ENCODE data around the gene GDF2. TPM values are rescaled to one million over a fixed set of nuclear protein-coding genes. Genes with fewer than 3 reads are reported as not detected.

Gene GDF2
- total RNA-seq, 1 donor from 2014 or later: not detected

GRCh38 chr10:47296941-47297340 lies 25.3 kb upstream of the GDF2 start:
- H3K4me3 Mint-ChIP-seq: no peak overlapping the region
- H3K27ac Mint-ChIP-seq: no peak overlapping the region
- H3K36me3 Mint-ChIP-seq: no peaks in the 10 kb centered on the region
- no peak for DNase-seq (ENCODE audit: extremely low spot score, unreplicated experiment)
- peaks cover 77% of the 10 kb centered on the region for H3K27me3 Mint-ChIP-seq
- H3K9me3 Mint-ChIP-seq: no peaks in the 10 kb centered on the region
- TF ChIP-seq, protein P1, sequence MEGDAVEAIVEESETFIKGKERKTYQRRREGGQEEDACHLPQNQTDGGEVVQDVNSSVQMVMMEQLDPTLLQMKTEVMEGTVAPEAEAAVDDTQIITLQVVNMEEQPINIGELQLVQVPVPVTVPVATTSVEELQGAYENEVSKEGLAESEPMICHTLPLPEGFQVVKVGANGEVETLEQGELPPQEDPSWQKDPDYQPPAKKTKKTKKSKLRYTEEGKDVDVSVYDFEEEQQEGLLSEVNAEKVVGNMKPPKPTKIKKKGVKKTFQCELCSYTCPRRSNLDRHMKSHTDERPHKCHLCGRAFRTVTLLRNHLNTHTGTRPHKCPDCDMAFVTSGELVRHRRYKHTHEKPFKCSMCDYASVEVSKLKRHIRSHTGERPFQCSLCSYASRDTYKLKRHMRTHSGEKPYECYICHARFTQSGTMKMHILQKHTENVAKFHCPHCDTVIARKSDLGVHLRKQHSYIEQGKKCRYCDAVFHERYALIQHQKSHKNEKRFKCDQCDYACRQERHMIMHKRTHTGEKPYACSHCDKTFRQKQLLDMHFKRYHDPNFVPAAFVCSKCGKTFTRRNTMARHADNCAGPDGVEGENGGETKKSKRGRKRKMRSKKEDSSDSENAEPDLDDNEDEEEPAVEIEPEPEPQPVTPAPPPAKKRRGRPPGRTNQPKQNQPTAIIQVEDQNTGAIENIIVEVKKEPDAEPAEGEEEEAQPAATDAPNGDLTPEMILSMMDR (conservative IDR thresholded peaks at IDR 0.05): no peak
- peaks cover 41% of the 10 kb centered on the region for H3K4me1 Mint-ChIP-seq (ENCODE audit: unreplicated experiment)

DNA sequence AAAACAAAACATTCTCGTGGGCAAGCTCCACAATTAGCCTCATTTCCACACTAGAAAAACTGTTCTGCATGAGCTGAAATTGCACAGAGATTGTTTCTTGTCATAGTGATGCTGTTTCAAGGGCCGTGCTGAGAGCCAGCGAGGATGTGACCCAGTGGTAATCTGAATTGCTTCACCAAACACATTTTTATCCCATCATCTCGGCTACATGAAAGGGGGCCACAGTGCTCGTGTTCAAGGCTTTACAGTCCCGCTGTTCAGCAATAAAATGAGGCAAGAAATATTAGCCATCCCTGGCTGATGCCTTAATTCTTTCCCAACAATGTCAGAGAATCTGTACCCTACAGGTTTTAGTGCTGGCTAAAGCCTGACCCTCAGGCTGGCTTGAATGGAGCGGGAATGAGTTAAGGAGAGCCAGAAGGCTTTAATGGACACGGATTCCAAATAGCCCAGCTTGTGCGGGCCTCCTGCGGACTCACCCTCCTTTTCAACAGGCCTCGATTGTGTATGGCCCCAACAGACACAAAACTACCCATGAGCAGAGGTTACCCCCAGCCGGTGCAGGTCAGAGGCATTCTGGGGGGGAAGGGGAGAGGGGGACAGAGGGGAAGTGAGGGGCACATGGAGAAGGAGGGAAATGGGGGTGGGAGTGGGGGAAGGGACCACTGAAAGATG lies 24.3 kb upstream of the GDF2 start:
- Mint-ChIP-seq H3K36me3 (no peaks in the 10 kb centered on the region), H3K27me3 (peaks cover 81% of the 10 kb centered on the region), H3K4me3 (peak overlapping the region; percentile 62), H3K27ac (no peak overlapping the region), H3K4me1 (ENCODE audit: unreplicated experiment) (peaks cover 46% of the 10 kb centered on the region), H3K9me3 (no peaks in the 10 kb centered on the region)
- no peak for DNase-seq (ENCODE audit: extremely low spot score, unreplicated experiment)
- TF ChIP-seq, protein P1 (conservative IDR thresholded peaks at IDR 0.05): no peak

GRCh38 chr10:47298715-47299114 lies 23.5 kb upstream of the GDF2 start:
- DNase-seq (ENCODE audit: extremely low spot score, unreplicated experiment): no peak
- Mint-ChIP-seq H3K27ac (no peak overlapping the region), H3K4me3 (peak overlapping the region; percentile 20), H3K27me3 (peaks cover 83% of the 10 kb centered on the region), H3K36me3 (peaks cover 4% of the 10 kb centered on the region), H3K4me1 (ENCODE audit: unreplicated experiment) (peaks cover 50% of the 10 kb centered on the region), H3K9me3 (no peaks in the 10 kb centered on the region)
- TF ChIP-seq, protein P1 (conservative IDR thresholded peaks at IDR 0.05): no peak

DNA sequence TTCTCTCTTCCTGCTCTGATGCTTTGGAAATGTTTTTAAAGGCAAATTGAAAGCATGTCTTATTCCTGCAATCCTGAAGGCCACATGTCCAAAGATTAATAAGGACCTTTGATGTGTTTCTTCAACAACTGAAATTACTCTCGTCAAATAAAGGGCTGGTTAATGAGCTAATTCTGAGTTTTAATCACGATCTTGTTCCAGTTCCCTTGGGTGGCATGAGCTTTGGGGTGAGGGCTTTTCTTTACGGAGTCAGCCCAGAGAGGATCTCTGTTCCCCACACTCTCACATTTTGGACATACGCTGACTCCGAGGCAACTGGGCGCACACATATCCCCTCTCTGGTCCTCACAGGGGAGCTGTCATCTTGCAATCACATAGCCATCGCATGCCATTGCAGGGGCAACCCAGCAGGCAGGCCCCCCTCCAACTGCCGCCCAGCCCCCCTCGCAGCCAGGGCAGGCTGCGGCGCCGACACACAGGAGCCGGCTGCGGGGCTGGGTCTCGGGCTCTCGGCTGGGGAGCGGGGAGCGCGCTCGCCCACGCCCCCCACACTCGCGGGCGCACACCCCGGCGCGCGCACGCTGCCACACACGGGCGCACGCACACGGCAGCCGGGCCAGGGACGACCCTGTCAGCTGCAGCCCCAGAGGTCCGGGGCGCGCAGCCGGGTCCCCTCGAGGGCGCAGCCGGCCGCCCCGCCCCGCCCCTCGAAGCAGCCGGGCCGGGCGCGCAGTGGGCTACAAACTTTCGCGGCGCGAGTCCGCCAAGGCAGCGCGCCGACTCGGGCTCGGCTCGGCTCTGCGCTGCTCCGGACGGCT lies 22.4 kb upstream of the GDF2 start, which contains the start of gene GDF10:
Gene GDF10 (plus strand): TSS at position 587 of the 818 bp plus-strand sequence. CDS start 455 bp downstream, outside the sequence.
- Mint-ChIP-seq H3K4me1 (ENCODE audit: unreplicated experiment) (peaks cover 51% of the 10 kb centered on the region), H3K27me3 (peaks cover 83% of the 10 kb centered on the region)

GRCh38 chr10:47300429-47300931 lies 21.8 kb upstream of the GDF2 start:
- DNase-seq (ENCODE audit: extremely low spot score, unreplicated experiment): no peak
- peaks cover 4% of the 10 kb centered on the region for H3K36me3 Mint-ChIP-seq
- H3K4me3 Mint-ChIP-seq: peak overlapping the region; percentile 91
- peaks cover 45% of the 10 kb centered on the region for H3K4me1 Mint-ChIP-seq (ENCODE audit: unreplicated experiment)
- TF ChIP-seq, protein P1 (conservative IDR thresholded peaks at IDR 0.05): peak; percentile 62
- H3K27me3 Mint-ChIP-seq: peaks cover 81% of the 10 kb centered on the region
- no peaks in the 10 kb centered on the region for H3K9me3 Mint-ChIP-seq
- no peak overlapping the region for H3K27ac Mint-ChIP-seq

More for the DNA sequence above, 22.4 kb upstream of the GDF2 start, which contains the start of gene GDF10:
- H3K4me3 Mint-ChIP-seq: peak within 1 kb of the TSS; percentile 91
- no peaks in the 10 kb centered on the region for H3K9me3 Mint-ChIP-seq
- no peak within 1 kb of the TSS for H3K27ac Mint-ChIP-seq
- TF ChIP-seq, protein P1 (conservative IDR thresholded peaks at IDR 0.05): no peak
- DNase-seq (ENCODE audit: extremely low spot score, unreplicated experiment): no peak
- peaks cover 4% of the 10 kb centered on the region for H3K36me3 Mint-ChIP-seq

Data from type B pancreatic cell (in vitro differentiated cells).